ENCODE measurements around the gene GRIP2.

Gene GRIP2

GRCh38 chr3:14507757-14508504 lies 32.2 kb downstream of the GRIP2 start:
- TF ChIP-seq CTCF (IDR thresholded peaks at IDR 0.05; ENCODE audit: low read depth, low read length): no peak
- TF ChIP-seq POLR2A (IDR thresholded peaks at IDR 0.05; ENCODE audit: extremely low read depth, insufficient read length): no peak
- no peak for TF ChIP-seq MAX (IDR thresholded peaks at IDR 0.05; ENCODE audit: low read depth, low read length)
- no peak for TF ChIP-seq MYC (IDR thresholded peaks at IDR 0.05; ENCODE audit: low read depth, low read length)
- no peak for DNase-seq (ENCODE audit: low read depth)
- no peak overlapping the region for H3K4me3 ChIP-seq (ENCODE audit: low read depth, low read length)

GRCh38 chr3:14507305-14507741 lies 32.8 kb downstream of the GRIP2 start:
- peak; percentile 46 for DNase-seq (ENCODE audit: low read depth)
- no peak overlapping the region for H3K4me3 ChIP-seq (ENCODE audit: low read depth, low read length)

GRCh38 chr3:14506626-14507304 lies 33.4 kb downstream of the GRIP2 start:
- no peak for DNase-seq (ENCODE audit: low read depth)
- TF ChIP-seq MYC (IDR thresholded peaks at IDR 0.05; ENCODE audit: low read depth, low read length) (no peak), POLR2A (IDR thresholded peaks at IDR 0.05; ENCODE audit: extremely low read depth, insufficient read length) (no peak), CTCF (IDR thresholded peaks at IDR 0.05; ENCODE audit: low read depth, low read length) (no peak), MAX (IDR thresholded peaks at IDR 0.05; ENCODE audit: low read depth, low read length) (no peak)
- no peak overlapping the region for H3K4me3 ChIP-seq (ENCODE audit: low read depth, low read length)

More at GRCh38 chr3:14507305-14507741, 32.8 kb downstream of the GRIP2 start:
- no peak for TF ChIP-seq CTCF (IDR thresholded peaks at IDR 0.05; ENCODE audit: low read depth, low read length)
- no peak for TF ChIP-seq POLR2A (IDR thresholded peaks at IDR 0.05; ENCODE audit: extremely low read depth, insufficient read length)
- no peak for TF ChIP-seq MAX (IDR thresholded peaks at IDR 0.05; ENCODE audit: low read depth, low read length)
- TF ChIP-seq MYC (IDR thresholded peaks at IDR 0.05; ENCODE audit: low read depth, low read length): no peak

- no peak for DNase-seq (ENCODE audit: low read depth)
- no peak overlapping the region for H3K4me3 ChIP-seq (ENCODE audit: low read depth, low read length)
- TF ChIP-seq CTCF (IDR thresholded peaks at IDR 0.05; ENCODE audit: low read depth, low read length): no peak
- TF ChIP-seq POLR2A (IDR thresholded peaks at IDR 0.05; ENCODE audit: extremely low read depth, insufficient read length): no peak
- no peak for TF ChIP-seq MYC (IDR thresholded peaks at IDR 0.05; ENCODE audit: low read depth, low read length)
- no peak for TF ChIP-seq MAX (IDR thresholded peaks at IDR 0.05; ENCODE audit: low read depth, low read length)
These were observed 34.2 kb downstream of the GRIP2 start for GRCh38 chr3:14505803-14506500.

GRCh38 chr3:14505001-14505802 lies 34.9 kb downstream of the GRIP2 start:
- DNase-seq (ENCODE audit: low read depth): no peak
- no peak for TF ChIP-seq MAX (IDR thresholded peaks at IDR 0.05; ENCODE audit: low read depth, low read length)
- no peak for TF ChIP-seq CTCF (IDR thresholded peaks at IDR 0.05; ENCODE audit: low read depth, low read length)
- TF ChIP-seq POLR2A (IDR thresholded peaks at IDR 0.05; ENCODE audit: extremely low read depth, insufficient read length): no peak
- TF ChIP-seq MYC (IDR thresholded peaks at IDR 0.05; ENCODE audit: low read depth, low read length): no peak
- H3K4me3 ChIP-seq (ENCODE audit: low read depth, low read length): no peak overlapping the region
